Measurements from ENCODE around the gene KPNA3. TPM values are rescaled to one million over a fixed set of nuclear protein-coding genes. Genes with fewer than 3 reads are reported as not detected.

Gene KPNA3
- total and polyA plus RNA-seq, 4 donors = 10.9 to 22.0 (median 16.6) TPM

DNA sequence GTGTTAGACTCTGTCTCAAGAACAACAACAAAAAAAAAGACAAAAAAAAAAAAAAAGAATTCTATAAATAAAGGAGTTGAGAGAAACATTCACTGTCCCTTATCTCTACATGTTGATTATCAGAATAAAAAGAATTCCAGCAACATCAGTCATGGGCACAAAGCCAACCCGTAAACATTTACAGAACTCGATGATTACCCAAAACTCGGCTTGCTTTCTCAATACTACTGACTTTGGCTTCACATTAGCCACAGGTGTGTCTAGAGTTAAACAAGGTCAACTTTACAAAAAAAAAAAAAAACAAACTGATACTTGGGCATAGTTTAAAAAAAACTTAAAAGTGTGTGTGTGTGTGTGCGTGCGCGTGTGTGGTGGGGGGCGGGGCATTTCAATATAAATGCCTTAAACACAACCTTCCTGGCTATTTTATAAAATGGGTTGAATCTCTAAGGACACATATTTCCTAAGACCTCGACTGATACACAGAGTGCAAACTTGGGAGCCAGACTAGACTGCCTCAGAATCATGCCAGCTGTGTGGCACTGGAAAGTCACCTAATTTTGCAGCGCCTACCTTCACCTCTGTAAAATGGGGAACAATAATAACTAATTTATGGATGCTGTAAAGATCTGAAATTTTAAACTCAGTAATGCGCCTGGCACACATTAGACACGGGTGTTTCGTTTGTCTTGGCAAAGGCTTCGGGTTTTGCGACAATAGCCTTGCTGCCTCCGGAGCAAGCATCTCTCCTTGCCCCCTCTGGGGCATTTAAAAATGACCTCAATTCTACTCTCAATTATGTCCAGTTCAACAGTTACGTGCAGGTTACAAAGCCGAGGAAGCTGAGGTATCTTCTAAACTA, 102.1 kb downstream of the KPNA3 start:
- peak overlapping the region; percentile 83 to 95 (median 93) for H3K4me3 ChIP-seq (ENCODE audit: low read depth in 1 of 3, low read length in 3 of 3)
- peak overlapping the region; percentile 73 to 86 for H3K9ac ChIP-seq (ENCODE audit: low read depth in 1 of 2, low read length in 2 of 2)
- peaks cover 0 to 7% (median 3%) of the 10 kb centered on the region in 4 donors for H3K36me3 ChIP-seq (ENCODE audit: control insufficient read depth in 4 of 4, insufficient read depth in 3 of 4, low read depth in 1 of 4, low read length in 3 of 4)
- no peaks in the 10 kb centered on the region for H3K27me3 ChIP-seq (ENCODE audit: control insufficient read depth in 4 of 4, insufficient read depth in 4 of 4, low read length in 3 of 4)
- peak overlapping the region; percentile 89 to 93 for H3K27ac ChIP-seq (ENCODE audit: low read depth in 1 of 2, low read length in 2 of 2)
- H3K9me3 ChIP-seq (ENCODE audit: control insufficient read depth in 4 of 4, low read length in 3 of 4) = no peaks in the 10 kb centered on the region
- 3% methylated on average over 17 of the region's 17 CpGs for WGBS
- peaks cover 0 to 20% (median 5%) of the 10 kb centered on the region in 4 donors for H3K4me1 ChIP-seq (ENCODE audit: control insufficient read depth in 4 of 4, insufficient read depth in 4 of 4, low read length in 3 of 4)
- TF ChIP-seq GABPA (IDR thresholded peaks at IDR 0.05 in 1 of 2, conservative IDR thresholded peaks at IDR 0.05 in 1 of 2) (peak in 1 of 2 donors; percentile 6), RAD21 (IDR thresholded peaks at IDR 0.05) (no peak), FOXA2 (IDR thresholded peaks at IDR 0.05) (peak; percentile 34), TAF1 (conservative IDR thresholded peaks at IDR 0.05) (peak; percentile 42), EGR1 (IDR thresholded peaks at IDR 0.05; ENCODE audit: low read depth in 2 of 2) (no peak), SP1 (IDR thresholded peaks at IDR 0.05) (peak; percentile 79), RXRA (IDR thresholded peaks at IDR 0.05) (peak; percentile 82 to 89), FOXA1 (IDR thresholded peaks at IDR 0.05) (peak; percentile 9), YY1 (IDR thresholded peaks at IDR 0.05) (peak; percentile 9), HNF4G (IDR thresholded peaks at IDR 0.05) (no peak), NR2F2 (IDR thresholded peaks at IDR 0.05) (no peak), HNF4A (conservative IDR thresholded peaks at IDR 0.05) (peak; percentile 58 to 59), JUND (IDR thresholded peaks at IDR 0.05) (no peak)
- TF ChIP-seq, protein P1, sequence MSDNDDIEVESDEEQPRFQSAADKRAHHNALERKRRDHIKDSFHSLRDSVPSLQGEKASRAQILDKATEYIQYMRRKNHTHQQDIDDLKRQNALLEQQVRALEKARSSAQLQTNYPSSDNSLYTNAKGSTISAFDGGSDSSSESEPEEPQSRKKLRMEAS (IDR thresholded peaks at IDR 0.05) = no peak
- TF ChIP-seq, protein P2, sequence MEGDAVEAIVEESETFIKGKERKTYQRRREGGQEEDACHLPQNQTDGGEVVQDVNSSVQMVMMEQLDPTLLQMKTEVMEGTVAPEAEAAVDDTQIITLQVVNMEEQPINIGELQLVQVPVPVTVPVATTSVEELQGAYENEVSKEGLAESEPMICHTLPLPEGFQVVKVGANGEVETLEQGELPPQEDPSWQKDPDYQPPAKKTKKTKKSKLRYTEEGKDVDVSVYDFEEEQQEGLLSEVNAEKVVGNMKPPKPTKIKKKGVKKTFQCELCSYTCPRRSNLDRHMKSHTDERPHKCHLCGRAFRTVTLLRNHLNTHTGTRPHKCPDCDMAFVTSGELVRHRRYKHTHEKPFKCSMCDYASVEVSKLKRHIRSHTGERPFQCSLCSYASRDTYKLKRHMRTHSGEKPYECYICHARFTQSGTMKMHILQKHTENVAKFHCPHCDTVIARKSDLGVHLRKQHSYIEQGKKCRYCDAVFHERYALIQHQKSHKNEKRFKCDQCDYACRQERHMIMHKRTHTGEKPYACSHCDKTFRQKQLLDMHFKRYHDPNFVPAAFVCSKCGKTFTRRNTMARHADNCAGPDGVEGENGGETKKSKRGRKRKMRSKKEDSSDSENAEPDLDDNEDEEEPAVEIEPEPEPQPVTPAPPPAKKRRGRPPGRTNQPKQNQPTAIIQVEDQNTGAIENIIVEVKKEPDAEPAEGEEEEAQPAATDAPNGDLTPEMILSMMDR (IDR thresholded peaks at IDR 0.05; ENCODE audit: low read depth, low read length, missing input control) = no peak
- TF ChIP-seq, protein P3, sequence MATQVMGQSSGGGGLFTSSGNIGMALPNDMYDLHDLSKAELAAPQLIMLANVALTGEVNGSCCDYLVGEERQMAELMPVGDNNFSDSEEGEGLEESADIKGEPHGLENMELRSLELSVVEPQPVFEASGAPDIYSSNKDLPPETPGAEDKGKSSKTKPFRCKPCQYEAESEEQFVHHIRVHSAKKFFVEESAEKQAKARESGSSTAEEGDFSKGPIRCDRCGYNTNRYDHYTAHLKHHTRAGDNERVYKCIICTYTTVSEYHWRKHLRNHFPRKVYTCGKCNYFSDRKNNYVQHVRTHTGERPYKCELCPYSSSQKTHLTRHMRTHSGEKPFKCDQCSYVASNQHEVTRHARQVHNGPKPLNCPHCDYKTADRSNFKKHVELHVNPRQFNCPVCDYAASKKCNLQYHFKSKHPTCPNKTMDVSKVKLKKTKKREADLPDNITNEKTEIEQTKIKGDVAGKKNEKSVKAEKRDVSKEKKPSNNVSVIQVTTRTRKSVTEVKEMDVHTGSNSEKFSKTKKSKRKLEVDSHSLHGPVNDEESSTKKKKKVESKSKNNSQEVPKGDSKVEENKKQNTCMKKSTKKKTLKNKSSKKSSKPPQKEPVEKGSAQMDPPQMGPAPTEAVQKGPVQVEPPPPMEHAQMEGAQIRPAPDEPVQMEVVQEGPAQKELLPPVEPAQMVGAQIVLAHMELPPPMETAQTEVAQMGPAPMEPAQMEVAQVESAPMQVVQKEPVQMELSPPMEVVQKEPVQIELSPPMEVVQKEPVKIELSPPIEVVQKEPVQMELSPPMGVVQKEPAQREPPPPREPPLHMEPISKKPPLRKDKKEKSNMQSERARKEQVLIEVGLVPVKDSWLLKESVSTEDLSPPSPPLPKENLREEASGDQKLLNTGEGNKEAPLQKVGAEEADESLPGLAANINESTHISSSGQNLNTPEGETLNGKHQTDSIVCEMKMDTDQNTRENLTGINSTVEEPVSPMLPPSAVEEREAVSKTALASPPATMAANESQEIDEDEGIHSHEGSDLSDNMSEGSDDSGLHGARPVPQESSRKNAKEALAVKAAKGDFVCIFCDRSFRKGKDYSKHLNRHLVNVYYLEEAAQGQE (IDR thresholded peaks at IDR 0.05) = no peak
- TF ChIP-seq, protein P4, sequence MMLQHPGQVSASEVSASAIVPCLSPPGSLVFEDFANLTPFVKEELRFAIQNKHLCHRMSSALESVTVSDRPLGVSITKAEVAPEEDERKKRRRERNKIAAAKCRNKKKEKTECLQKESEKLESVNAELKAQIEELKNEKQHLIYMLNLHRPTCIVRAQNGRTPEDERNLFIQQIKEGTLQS (IDR thresholded peaks at IDR 0.05) = no peak
- TF ChIP-seq, protein P5, sequence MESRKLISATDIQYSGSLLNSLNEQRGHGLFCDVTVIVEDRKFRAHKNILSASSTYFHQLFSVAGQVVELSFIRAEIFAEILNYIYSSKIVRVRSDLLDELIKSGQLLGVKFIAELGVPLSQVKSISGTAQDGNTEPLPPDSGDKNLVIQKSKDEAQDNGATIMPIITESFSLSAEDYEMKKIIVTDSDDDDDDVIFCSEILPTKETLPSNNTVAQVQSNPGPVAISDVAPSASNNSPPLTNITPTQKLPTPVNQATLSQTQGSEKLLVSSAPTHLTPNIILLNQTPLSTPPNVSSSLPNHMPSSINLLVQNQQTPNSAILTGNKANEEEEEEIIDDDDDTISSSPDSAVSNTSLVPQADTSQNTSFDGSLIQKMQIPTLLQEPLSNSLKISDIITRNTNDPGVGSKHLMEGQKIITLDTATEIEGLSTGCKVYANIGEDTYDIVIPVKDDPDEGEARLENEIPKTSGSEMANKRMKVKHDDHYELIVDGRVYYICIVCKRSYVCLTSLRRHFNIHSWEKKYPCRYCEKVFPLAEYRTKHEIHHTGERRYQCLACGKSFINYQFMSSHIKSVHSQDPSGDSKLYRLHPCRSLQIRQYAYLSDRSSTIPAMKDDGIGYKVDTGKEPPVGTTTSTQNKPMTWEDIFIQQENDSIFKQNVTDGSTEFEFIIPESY (IDR thresholded peaks at IDR 0.05) = no peak
- DNase-seq (ENCODE audit: low spot score) = no peak

All from liver (tissue), 9 donors.